Sigmoid colon (tissue), 4 donors: ENCODE results near the gene IKZF1.

Experiments used
- CTCF ChIP-seq, 4 experiments: fragments of 450-650 bp in 3 of 4; fragments of 200-600 bp in 1 of 4; IDR thresholded peaks; one replicate each; pipeline ENCODE4 v1.5.1; 2016 to 2019; ENCODE audit warnings: antibody characterized with exemption in 4 of 4, mild to moderate bottlenecking in 3 of 4, moderate library complexity in 2 of 4
- POLR2A ChIP-seq, 2 donors: fragments of 450-650 bp; IDR thresholded peaks; one replicate each; pipeline ENCODE4 v1.6.1; 2016; ENCODE audit warnings: antibody characterized with exemption in 2 of 2, mild to moderate bottlenecking in 2 of 2, moderate library complexity in 2 of 2
- POLR2AphosphoS5 ChIP-seq, 4 donors: sonication (generic); formaldehyde crosslinking; IDR thresholded peaks; one replicate each; pipeline ENCODE4 v1.6.1; 2017; ENCODE audit warnings: antibody characterized with exemption in 4 of 4

GRCh38 chr7:50292165-50292757 is 12.3 kb upstream of the IKZF1 start:
- TF ChIP-seq POLR2A (IDR thresholded peaks at IDR 0.05) (no peak), CTCF (IDR thresholded peaks at IDR 0.05) (no peak), POLR2AphosphoS5 (IDR thresholded peaks at IDR 0.05) (no peak)
